NOMO-1 treated with dmso at 0.1 percent for 144 hours (cell line): Measurements from ENCODE around the gene SARS1.

Experiments
- DNase-seq: peaks from one replicate; lab custom pipeline; 2025; ENCODE audit not compliant: unreplicated experiment; lab: John Stamatoyannopoulos, UW

The SARS1 gene

DNA sequence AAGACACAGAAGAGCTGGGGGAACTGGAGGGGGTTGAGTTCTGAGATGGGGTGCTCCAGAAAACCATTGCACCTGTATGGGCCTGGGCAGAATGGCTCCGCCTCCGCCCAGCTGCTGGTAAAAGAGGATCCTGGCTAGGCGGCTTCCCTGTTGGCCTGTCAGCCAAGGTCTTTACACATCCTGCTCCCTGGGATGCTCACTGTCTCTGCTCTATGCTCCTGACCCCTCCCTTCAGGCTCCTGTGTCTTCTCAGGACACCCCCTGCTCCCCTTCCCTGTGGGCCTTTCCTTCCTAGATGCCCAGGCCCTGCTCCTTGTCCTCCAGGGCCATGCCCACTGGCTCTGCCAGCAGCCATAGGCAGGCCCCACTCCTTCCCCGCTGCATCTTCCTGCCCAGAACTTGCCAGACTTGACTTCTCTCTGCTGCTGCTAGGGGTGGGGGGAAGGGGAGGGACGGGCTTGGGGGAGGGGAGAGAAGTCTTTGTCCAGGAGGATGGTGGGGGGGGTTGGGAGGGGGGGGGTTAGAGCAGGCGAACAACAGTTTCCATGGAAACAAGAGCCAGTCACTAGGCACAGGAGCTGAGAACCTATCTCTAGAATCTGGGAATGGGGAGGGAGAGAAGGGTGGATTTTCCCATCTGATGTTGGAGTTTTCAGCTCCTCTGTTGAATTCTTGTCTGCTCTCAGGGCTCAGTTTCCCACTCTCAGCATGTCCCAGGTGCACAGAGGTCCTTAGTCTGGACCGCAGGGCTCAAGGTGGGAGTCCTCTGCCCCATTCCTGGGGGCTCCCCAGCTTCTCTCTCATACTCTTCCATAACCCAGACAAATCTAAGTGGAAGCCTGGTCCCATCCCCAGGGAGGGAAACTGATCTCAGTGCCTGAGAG is 46.2 kb downstream of the SARS1 start:
- no peak for DNase-seq

DNA sequence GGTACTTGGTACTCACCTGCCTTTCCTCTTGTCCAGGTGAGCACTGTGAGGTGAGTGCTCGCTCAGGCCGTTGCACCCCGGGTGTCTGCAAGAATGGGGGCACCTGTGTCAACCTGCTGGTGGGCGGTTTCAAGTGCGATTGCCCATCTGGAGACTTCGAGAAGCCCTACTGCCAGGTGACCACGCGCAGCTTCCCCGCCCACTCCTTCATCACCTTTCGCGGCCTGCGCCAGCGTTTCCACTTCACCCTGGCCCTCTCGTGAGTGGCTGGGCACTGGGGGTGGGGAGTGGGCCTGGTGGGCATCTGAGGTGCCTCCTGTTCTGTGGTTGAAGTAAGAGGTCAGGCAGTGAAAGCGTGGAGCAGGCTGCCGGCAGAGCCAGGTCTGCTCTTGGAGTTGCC is 47.3 kb downstream of the SARS1 start:
- DNase-seq = no peak

DNA sequence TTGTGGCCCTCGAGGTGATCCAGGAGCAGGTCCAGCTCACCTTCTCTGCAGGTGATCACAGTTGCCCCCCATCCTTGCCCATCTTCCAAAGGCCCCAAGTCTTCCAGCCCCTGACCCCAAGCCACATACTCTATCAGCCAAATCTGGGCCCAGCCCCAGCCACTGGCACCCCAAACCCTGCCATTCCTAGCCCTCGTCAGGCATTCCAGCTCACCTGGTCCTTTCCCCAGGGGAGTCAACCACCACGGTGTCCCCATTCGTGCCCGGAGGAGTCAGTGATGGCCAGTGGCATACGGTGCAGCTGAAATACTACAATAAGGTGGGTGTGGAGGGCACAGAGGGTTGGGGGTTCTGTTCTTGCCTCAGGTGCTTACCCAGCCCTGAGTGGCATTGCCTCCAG is 47.9 kb downstream of the SARS1 start:
- no peak for DNase-seq

DNA sequence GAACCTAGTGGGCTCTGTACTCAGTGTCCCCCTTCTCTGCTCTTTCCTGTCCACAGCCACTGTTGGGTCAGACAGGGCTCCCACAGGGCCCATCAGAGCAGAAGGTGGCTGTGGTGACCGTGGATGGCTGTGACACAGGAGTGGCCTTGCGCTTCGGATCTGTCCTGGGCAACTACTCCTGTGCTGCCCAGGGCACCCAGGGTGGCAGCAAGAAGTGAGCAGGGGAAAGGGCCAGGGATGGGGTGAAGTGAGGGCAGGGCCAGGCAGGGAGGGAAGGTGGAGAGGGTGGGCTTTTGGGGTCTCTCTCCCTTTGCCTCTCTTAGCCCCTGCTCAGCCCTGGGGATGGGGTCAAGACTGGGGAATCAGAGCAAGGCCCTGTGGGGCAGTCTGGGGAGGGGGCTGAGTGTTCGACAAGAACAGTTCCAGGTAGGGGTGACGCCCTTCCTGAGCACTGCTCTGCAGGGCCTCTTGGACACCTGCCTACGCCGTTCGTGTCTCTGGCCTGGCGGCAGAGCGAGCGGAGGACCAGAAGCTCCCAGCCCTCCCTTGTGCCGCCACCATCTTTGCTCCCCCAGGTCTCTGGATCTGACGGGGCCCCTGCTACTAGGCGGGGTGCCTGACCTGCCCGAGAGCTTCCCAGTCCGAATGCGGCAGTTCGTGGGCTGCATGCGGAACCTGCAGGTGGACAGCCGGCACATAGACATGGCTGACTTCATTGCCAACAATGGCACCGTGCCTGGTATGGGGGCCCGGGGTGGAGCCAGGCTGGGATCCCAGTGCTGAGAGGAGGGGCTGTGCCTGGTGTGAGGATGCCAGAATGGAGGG is 48.7 kb downstream of the SARS1 start:
- no peak for DNase-seq

DNA sequence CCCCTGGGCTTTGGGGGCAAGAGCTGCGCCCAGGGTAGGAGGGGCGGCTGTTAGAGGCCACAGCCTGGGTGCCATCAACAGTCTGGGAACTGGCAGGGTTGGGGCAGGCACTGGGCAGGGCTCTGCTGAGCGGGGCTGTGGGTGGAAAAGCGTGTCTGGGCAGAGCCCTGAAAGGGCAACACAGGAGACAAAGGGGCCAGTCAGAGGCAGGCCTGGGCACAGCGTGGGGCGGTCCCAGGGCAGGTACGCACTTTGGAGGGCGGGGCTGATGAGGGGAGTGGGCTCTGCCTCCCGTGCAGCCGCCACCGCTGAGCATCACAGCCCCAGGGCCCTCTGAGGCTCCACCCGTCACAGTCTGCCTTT is 49.5 kb downstream of the SARS1 start:
- DNase-seq = no peak

DNA sequence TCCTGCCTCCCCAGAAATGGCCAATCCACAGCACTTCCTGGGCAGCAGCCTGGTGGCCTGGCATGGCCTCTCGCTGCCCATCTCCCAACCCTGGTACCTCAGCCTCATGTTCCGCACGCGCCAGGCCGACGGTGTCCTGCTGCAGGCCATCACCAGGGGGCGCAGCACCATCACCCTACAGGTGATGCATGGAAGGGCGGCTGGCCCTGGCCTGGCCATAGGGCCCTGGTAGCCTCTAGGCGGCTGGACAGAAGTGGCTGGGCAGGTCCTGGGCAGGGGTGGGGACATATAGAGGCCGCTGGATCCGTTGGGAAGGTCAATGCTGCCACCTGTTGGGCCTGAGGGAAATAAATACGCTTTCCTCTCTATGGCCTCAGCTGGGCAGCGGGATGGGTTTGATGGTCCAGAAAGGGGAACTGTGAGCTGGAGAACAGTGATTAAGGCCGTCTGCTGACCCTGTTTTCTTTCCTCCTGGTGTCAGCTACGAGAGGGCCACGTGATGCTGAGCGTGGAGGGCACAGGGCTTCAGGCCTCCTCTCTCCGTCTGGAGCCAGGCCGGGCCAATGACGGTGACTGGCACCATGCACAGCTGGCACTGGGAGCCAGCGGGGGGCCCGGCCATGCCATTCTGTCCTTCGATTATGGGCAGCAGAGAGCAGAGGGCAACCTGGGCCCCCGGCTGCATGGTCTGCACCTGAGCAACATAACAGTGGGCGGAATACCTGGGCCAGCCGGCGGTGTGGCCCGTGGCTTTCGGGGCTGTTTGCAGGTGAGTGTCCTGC is 50.1 kb downstream of the SARS1 start:
- DNase-seq = no peak

DNA sequence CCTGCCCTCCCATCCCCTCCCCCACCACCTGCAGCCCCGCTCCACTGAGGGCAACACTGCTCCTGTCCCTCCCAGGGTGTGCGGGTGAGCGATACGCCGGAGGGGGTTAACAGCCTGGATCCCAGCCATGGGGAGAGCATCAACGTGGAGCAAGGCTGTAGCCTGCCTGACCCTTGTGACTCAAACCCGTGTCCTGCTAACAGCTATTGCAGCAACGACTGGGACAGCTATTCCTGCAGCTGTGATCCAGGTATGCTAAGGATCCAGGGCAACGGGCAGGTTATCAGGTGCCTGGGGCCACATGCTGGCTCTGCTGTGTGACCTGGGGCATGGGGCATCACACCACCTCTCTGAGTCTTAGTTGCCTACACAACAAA is 50.6 kb downstream of the SARS1 start:
- DNase-seq = no peak

DNA sequence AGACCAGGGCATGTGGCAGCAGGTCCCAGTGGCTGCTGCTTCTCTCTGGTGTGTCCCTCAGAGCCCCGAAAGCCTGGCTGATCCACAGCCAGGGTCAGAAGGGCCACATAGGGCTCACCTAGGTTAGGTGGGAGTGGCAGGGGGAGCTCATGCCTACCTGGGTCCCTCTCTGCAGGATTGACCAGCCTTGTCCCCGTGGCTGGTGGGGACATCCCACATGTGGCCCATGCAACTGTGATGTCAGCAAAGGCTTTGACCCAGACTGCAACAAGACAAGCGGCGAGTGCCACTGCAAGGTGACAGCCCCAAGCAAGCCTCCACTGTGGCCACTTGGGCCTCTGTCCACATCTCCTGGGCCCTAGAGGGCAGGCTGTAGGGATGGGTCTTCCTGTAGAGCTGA is 51.3 kb downstream of the SARS1 start:
- DNase-seq = no peak

DNA sequence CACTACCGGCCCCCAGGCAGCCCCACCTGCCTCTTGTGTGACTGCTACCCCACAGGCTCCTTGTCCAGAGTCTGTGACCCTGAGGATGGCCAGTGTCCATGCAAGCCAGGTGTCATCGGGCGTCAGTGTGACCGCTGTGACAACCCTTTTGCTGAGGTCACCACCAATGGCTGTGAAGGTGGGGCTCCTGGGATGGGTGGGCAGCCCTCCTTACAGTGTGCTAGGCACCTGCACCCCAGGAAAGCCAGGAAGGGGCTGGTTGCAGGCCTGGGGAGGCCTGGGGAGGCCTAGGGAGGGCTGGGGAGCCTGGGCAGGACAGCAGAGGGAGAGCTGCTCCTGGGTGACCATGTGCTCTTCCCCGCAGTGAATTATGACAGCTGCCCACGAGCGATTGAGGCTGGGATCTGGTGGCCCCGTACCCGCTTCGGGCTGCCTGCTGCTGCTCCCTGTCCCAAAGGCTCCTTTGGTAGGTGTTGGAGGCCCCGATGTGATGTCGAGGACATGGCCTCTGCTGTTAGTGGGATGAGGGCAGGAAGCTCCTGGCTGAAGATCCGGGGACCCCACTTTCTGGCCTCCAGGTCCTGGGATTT is 52.1 kb downstream of the SARS1 start:
- no peak for DNase-seq

DNA sequence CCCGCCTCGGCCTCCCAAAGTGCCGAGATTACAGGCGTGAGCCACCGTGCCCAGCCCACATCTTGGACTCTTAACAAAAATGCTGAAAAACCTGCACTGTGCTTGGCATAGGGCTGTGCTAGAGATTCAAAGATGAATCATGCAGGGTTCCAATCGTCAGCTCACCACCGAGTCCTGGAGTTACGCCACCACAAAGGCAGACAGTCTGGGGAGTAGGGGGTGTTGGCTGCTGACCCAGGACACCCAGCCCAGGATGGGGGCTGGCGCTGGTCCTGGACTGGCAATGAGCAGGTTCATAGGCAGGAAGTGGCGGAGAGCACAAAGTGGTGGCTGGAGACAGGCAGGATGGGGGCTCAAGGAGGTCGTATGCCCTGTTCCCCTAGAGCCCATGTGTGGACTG is 53.2 kb downstream of the SARS1 start:
- no peak for DNase-seq

DNA sequence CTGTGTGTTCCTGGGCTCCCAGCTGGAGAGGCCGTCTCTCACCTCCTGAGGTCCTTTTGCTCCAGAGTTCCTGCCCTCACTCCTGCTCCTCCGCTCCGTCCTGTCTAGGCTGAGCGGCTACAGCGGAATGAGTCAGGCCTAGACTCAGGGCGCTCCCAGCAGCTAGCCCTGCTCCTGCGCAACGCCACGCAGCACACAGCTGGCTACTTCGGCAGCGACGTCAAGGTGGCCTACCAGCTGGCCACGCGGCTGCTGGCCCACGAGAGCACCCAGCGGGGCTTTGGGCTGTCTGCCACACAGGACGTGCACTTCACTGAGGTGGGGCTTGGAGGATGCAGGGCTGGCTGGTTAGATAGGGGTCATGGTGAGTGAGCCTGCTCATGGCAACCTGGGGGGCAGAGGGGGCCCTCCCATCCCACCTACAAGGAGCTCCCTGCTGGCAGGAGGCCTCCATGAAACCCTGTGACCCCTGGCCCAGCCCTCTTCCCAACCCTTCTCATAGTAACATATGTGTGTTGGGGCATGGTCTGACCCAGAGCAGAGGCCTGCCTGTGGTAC is 54.1 kb downstream of the SARS1 start:
- DNase-seq = no peak

DNA sequence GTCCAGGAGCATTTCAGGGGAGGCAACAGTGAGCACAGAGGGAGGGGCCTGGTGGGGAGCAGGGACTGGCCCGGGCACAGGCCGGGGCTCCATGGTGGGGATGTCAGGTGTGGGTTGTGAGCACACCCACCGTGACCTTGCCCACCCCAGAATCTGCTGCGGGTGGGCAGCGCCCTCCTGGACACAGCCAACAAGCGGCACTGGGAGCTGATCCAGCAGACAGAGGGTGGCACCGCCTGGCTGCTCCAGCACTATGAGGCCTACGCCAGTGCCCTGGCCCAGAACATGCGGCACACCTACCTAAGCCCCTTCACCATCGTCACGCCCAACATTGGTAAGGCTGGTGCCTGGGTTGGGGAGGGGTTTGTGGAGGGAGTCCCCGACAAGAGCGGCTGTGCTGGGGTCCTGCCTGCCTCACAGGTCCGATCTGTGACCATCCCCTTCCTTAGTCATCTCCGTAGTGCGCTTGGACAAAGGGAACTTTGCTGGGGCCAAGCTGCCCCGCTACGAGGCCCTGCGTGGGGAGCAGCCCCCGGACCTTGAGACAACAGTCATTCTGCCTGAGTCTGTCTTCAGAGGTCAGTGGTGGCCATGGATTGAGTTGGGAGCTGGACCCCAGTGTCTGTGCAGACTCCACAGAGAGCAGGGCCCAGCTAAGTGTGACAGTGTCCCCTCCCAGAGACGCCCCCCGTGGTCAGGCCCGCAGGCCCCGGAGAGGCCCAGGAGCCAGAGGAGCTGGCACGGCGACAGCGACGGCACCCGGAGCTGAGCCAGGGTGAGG is 54.9 kb downstream of the SARS1 start:
- no peak for DNase-seq

DNA sequence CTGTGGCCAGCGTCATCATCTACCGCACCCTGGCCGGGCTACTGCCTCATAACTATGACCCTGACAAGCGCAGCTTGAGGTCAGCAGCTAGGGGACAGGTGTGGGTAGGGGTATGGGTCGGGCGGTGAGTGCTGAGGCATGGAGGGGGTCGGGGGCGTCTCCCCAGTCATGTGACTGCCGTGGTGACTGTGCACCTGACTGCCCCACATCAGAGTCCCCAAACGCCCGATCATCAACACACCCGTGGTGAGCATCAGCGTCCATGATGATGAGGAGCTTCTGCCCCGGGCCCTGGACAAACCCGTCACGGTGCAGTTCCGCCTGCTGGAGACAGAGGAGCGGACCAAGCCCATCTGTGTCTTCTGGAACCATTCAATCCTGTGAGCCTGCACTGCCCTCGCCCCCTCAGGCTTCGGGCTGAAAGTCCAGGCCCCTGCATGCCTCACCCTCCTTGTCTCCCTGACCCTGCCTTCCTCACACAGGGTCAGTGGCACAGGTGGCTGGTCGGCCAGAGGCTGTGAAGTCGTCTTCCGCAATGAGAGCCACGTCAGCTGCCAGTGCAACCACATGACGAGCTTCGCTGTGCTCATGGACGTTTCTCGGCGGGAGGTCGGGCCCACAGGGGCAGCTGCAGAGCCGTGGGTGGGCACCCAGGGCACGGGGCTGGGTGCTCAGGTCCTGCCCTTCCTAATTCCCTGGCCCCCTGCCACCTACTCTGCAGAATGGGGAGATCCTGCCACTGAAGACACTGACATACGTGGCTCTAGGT is 55.7 kb downstream of the SARS1 start:
- no peak for DNase-seq

DNA sequence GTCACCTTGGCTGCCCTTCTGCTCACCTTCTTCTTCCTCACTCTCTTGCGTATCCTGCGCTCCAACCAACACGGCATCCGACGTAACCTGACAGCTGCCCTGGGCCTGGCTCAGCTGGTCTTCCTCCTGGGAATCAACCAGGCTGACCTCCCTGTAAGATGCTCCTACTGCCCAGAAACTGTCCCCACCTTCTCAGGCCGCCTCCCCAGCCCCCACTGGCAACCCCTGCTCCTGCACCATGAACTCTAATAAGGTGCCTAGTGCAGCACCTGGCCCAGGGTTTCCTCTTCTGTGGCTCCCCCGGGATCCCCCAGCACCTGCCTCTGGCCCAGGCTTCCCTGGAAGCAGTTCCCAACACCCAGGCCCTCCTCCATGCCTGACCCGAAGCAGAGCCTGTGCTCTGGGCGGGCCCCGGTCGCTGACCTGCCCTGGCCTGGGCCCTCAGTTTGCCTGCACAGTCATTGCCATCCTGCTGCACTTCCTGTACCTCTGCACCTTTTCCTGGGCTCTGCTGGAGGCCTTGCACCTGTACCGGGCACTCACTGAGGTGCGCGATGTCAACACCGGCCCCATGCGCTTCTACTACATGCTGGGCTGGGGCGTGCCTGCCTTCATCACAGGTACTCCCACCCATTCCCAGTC is 56.4 kb downstream of the SARS1 start:
- no peak for DNase-seq

DNA sequence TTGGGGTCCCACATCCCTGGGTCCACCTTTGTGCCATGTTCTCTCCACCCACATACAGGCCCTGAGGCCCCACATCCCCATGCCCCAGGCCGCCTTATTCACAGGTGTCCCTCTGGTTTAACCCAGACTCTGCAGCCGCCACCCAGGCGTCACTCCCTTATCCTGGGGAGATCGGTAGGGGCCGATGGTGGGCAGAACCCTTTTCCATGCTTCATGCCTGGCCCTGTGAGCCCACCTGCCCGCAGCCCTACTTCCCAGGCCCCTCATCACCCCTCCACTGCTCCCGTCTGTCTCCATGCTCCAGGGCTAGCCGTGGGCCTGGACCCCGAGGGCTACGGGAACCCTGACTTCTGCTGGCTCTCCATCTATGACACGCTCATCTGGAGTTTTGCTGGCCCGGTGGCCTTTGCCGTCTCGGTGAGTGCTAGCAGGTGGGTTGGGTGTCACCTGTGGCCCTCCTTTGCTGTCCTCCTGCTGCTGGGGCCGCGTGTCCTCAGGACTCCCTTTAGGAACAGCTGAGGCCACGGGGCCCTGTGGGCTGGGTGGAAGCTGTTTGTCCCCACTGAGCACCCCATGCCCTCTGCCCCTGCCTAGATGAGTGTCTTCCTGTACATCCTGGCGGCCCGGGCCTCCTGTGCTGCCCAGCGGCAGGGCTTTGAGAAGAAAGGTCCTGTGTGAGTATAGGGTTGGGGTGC is 57.1 kb downstream of the SARS1 start:
- no peak for DNase-seq

DNA sequence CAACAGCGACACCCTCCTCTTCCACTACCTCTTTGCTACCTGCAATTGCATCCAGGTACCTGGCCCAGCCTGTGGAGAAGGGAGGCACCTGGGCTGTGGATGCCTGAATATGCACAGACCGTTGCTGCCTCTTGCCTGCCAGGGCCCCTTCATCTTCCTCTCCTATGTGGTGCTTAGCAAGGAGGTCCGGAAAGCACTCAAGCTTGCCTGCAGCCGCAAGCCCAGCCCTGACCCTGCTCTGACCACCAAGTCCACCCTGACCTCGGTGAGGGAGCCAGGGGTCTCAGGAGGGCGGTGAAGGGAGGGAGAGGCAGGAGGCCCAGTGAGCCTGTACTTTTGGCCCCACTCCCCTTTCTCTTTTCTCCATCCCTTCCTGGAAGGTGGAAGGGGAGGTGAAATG is 57.7 kb downstream of the SARS1 start:
- no peak for DNase-seq

DNA sequence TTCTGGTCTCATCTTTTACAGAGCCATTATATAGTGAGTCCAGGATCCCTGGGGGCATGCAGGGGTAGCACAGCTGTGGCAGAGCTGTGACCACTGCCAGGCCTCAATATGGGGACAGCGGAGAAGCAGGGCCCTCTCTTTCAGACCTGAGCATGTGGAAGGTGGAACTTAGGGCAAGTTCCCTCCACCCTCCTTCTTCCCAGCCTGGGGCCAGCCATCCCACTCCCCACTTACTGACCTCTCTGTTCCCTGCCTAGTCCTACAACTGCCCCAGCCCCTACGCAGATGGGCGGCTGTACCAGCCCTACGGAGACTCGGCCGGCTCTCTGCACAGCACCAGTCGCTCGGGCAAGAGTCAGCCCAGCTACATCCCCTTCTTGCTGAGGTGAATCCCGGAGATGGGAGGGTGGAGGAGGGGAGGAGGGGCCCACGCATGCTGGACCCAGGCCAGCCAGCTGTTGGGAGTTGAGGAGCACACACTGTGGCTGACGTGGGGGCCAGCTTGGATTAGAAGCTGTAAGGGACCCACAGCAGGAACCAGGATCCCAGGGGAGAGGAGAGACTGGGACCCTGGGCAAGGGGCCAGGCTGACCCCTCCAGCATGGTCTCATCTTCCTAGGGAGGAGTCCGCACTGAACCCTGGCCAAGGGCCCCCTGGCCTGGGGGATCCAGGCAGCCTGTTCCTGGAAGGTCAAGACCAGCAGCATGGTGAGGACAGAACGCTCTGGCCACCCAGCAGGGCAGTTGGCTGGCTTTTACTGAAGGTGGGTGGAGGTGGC is 58.5 kb downstream of the SARS1 start:
- DNase-seq = no peak
